Neural cell (in vitro differentiated cells): Measurements from ENCODE around the gene MAEA. TPM values are rescaled to one million over a fixed set of nuclear protein-coding genes. Genes with fewer than 3 reads are reported as not detected.

Source experiments
- H2AFZ ChIP-seq: fragments of 200-600, 300-800 bp; sonication (generic), shearing (Covaris generic); 2 replicates; pipeline ENCODE4 v1.6.0; 2014; ENCODE audit warnings: low read depth, mild to moderate bottlenecking, antibody characterized with exemption, low read length, moderate library complexity
- H3F3A ChIP-seq: fragments of 200-600 bp; shearing (Covaris generic); 2 replicates; pipeline ENCODE4 v1.6.1; 2016; ENCODE audit warnings: mild to moderate bottlenecking, moderate library complexity, mixed read lengths, antibody characterized with exemption, low read length; ENCODE audit not compliant: insufficient read depth, poor library complexity, severe bottlenecking
- H3K27ac ChIP-seq: fragments of 200-600, 300-800 bp; sonication (generic), shearing (Covaris generic); 2 replicates; pipeline ENCODE4 v1.5.1; 2014; ENCODE audit warnings: mild to moderate bottlenecking, low read length, moderate library complexity
- H3K27me3 ChIP-seq: fragments of 300-800, 200-600 bp; sonication (generic), shearing (Covaris generic); 2 replicates; pipeline ENCODE4 v1.6.0; 2014; ENCODE audit warnings: mild to moderate bottlenecking, low read depth, low read length, moderate library complexity; ENCODE audit not compliant: insufficient read depth
- H3K36me3 ChIP-seq: fragments of 300-800, 200-600 bp; sonication (generic), shearing (Covaris generic); 2 replicates; pipeline ENCODE4 v1.5.1; 2014; ENCODE audit warnings: mild to moderate bottlenecking, antibody characterized with exemption, low read length, moderate library complexity; ENCODE audit not compliant: insufficient read depth
- H3K4me2 ChIP-seq: fragments of 300-800, 200-600 bp; sonication (generic), shearing (Covaris generic); 2 replicates; pipeline ENCODE4 v1.6.0; 2014; ENCODE audit warnings: mild to moderate bottlenecking, low read length
- H3K4me3 ChIP-seq: fragments of 300-800, 200-600 bp; sonication (generic), shearing (Covaris generic); 2 replicates; pipeline ENCODE4 v1.5.1; 2014; ENCODE audit warnings: mild to moderate bottlenecking, low read length, moderate library complexity
- H3K79me2 ChIP-seq: fragments of 200-600 bp; shearing (Covaris generic); replicated peaks from 2 replicates; pipeline ENCODE4 v1.6.0; 2014; ENCODE audit warnings: mild to moderate bottlenecking, low read length, moderate library complexity; ENCODE audit not compliant: insufficient read depth
- H3K9ac ChIP-seq: fragments of 300-800, 200-600 bp; sonication (generic), shearing (Covaris generic); 2 replicates; pipeline ENCODE4 v1.6.1; 2016; ENCODE audit warnings: mild to moderate bottlenecking, low read length, mixed read lengths
- H3K9me2 ChIP-seq: fragments of 200-600 bp; shearing (Covaris generic); 2 replicates; pipeline ENCODE4 v1.6.1; 2016; ENCODE audit warnings: mild to moderate bottlenecking, low read length, mixed read lengths; ENCODE audit not compliant: insufficient read depth
- H3K9me3 ChIP-seq: fragments of 200-600, 300-800 bp; sonication (generic), shearing (Covaris generic); 2 replicates; pipeline ENCODE4 v1.6.1; 2016; ENCODE audit warnings: mild to moderate bottlenecking, mixed run types, low read length, moderate library complexity, mixed read lengths
- H4K20me1 ChIP-seq: fragments of 200-600 bp; shearing (Covaris generic); 2 replicates; pipeline ENCODE4 v1.6.1; 2016; ENCODE audit warnings: mild to moderate bottlenecking, mixed run types; ENCODE audit not compliant: insufficient read depth
- EP300 ChIP-seq: fragments of 450-650 bp; conservative IDR thresholded peaks from 2 replicates; pipeline ENCODE4 v1.6.1; 2014; ENCODE audit warnings: antibody characterized with exemption, mild to moderate bottlenecking, moderate library complexity; ENCODE audit not compliant: poor library complexity, severe bottlenecking
- EZH2 ChIP-seq: fragments of 200-600, 300-800 bp; shearing (Covaris generic), sonication (generic); IDR thresholded peaks from 2 replicates; pipeline ENCODE4 v1.6.1; 2014; ENCODE audit warnings: antibody characterized with exemption, low read length, borderline replicate concordance, mild to moderate bottlenecking; ENCODE audit not compliant: insufficient read depth, poor library complexity, severe bottlenecking
- MXI1 ChIP-seq: fragments of 450-650 bp; conservative IDR thresholded peaks from 2 replicates; pipeline ENCODE4 v1.6.1; 2014; ENCODE audit warnings: antibody characterized with exemption, mild to moderate bottlenecking; ENCODE audit not compliant: poor library complexity, severe bottlenecking
- POLR2AphosphoS5 ChIP-seq: IDR thresholded peaks from 2 replicates; pipeline ENCODE4 v1.6.1; 2012
- RAD21 ChIP-seq: fragments of 450-650 bp; conservative IDR thresholded peaks from 2 replicates; pipeline ENCODE4 v1.6.1; 2014; ENCODE audit warnings: antibody characterized with exemption, mild to moderate bottlenecking, moderate library complexity
- REST ChIP-seq: IDR thresholded peaks from 2 replicates; pipeline ENCODE4 v1.6.1; 2012; ENCODE audit warnings: borderline replicate concordance
- SMC3 ChIP-seq: fragments of 450-650 bp; conservative IDR thresholded peaks from 2 replicates; pipeline ENCODE4 v1.6.1; 2014; ENCODE audit warnings: antibody characterized with exemption, mild to moderate bottlenecking, moderate library complexity; ENCODE audit not compliant: poor library complexity
- TAF1 ChIP-seq: IDR thresholded peaks from 2 replicates; pipeline ENCODE4 v1.6.1; 2012; ENCODE audit warnings: low read depth
- polyA minus RNA-seq: library from RNA; depleted of rRNA, polyadenylated mRNA; stranded (reverse); fragments of >200 nt; gene quantifications from 2 replicates; pipeline ENCODE4 v1.2.3, GENCODE V29; 2014
- polyA plus RNA-seq: library from polyadenylated mRNA; depleted of rRNA; stranded (reverse); fragments of >200 nt; gene quantifications from 2 replicates; pipeline ENCODE4 v1.2.3, GENCODE V29; 2014
- TF ChIP-seq, protein P1 (sequence below): fragments of 450-650 bp; IDR thresholded peaks from 2 replicates; pipeline ENCODE4 v1.5.1; 2014; ENCODE audit warnings: antibody characterized with exemption, mild to moderate bottlenecking, moderate library complexity; ENCODE audit not compliant: poor library complexity, severe bottlenecking

The MAEA gene
- polyA plus RNA-seq = 106 and 109 TPM in 2 replicates
- 58.3 and 68.7 TPM in 2 replicates for polyA minus RNA-seq

- H2AFZ ChIP-seq = peak within 1 kb of the TSS; percentile 65
- H3K27ac ChIP-seq = peak within 1 kb of the TSS; percentile 59
- H4K20me1 ChIP-seq = no peaks in the 10 kb centered on the region
- H3K36me3 ChIP-seq = no peaks in the 10 kb centered on the region
- peak within 1 kb of the TSS; percentile 85 for H3K9ac ChIP-seq
- H3K4me3 ChIP-seq = peak within 1 kb of the TSS; percentile 96
- no peaks in the 10 kb centered on the region for H3K9me2 ChIP-seq
- no peaks in the 10 kb centered on the region for H3K9me3 ChIP-seq
- H3K27me3 ChIP-seq = no peaks in the 10 kb centered on the region
- H3K79me2 ChIP-seq = peaks cover 46% of the 10 kb centered on the region
- peak within 1 kb of the TSS; percentile 68 for H3K4me2 ChIP-seq
- peak; percentile 5 for TF ChIP-seq REST
- TF ChIP-seq, protein P1, sequence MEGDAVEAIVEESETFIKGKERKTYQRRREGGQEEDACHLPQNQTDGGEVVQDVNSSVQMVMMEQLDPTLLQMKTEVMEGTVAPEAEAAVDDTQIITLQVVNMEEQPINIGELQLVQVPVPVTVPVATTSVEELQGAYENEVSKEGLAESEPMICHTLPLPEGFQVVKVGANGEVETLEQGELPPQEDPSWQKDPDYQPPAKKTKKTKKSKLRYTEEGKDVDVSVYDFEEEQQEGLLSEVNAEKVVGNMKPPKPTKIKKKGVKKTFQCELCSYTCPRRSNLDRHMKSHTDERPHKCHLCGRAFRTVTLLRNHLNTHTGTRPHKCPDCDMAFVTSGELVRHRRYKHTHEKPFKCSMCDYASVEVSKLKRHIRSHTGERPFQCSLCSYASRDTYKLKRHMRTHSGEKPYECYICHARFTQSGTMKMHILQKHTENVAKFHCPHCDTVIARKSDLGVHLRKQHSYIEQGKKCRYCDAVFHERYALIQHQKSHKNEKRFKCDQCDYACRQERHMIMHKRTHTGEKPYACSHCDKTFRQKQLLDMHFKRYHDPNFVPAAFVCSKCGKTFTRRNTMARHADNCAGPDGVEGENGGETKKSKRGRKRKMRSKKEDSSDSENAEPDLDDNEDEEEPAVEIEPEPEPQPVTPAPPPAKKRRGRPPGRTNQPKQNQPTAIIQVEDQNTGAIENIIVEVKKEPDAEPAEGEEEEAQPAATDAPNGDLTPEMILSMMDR = no peak
- peak; percentile 83 for TF ChIP-seq TAF1
- peak; percentile 26 for TF ChIP-seq SMC3
- TF ChIP-seq RAD21 = no peak
- peak; percentile 29 for TF ChIP-seq EP300
- peak; percentile 94 for TF ChIP-seq POLR2AphosphoS5
- TF ChIP-seq MXI1 = peak; percentile 99
- no peaks in the 10 kb centered on the region for H3F3A ChIP-seq
Measured at GRCh38 chr4:1289207-1290164, at the start of gene MAEA. Gene MAEA (plus strand): TSS chr4:1289891. CDS start chr4:1289914, 23 bp downstream.

DNA sequence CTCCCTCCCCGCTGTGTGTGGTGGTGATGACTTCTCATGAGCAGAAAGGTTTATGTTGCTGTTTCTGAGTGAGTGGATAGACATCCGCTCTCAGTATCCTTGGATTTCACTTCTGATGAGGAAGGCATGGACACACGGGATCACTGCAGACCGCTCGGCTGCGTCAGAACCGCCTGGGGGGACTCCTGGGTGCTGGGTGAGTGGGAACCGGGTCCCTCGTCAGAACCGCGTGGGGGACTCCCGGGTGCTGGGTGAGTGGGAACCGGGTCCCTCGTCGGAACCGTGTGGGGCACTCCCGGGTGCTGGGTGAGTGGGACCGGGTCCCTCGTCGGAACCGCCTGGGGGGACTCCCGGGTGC is 49.8 kb upstream of the MAEA start:
- peaks cover 15% of the 10 kb centered on the region for H4K20me1 ChIP-seq
- peaks cover 54% of the 10 kb centered on the region for H3K79me2 ChIP-seq

More for the DNA sequence above, 49.8 kb upstream of the MAEA start:
- Histone ChIP-seq H3K4me3 (no peak overlapping the region), H3K9ac (no peak overlapping the region), H3K36me3 (peaks cover 4% of the 10 kb centered on the region), H3K4me2 (no peak overlapping the region), H3K9me2 (no peaks in the 10 kb centered on the region), H3K9me3 (no peaks in the 10 kb centered on the region), H3K27ac (no peak overlapping the region), H2AFZ (no peak overlapping the region), H3F3A (no peaks in the 10 kb centered on the region), H3K27me3 (no peaks in the 10 kb centered on the region)
- no peak for TF ChIP-seq EP300
- TF ChIP-seq MXI1 = no peak
- no peak for TF ChIP-seq RAD21
- no peak for TF ChIP-seq REST
- TF ChIP-seq TAF1 = no peak
- TF ChIP-seq EZH2 = no peak
- TF ChIP-seq, protein P1 = no peak
- no peak for TF ChIP-seq POLR2AphosphoS5
- TF ChIP-seq SMC3 = no peak
